ENCODE measurements around the gene GIGYF2.

GIGYF2 gene

DNA sequence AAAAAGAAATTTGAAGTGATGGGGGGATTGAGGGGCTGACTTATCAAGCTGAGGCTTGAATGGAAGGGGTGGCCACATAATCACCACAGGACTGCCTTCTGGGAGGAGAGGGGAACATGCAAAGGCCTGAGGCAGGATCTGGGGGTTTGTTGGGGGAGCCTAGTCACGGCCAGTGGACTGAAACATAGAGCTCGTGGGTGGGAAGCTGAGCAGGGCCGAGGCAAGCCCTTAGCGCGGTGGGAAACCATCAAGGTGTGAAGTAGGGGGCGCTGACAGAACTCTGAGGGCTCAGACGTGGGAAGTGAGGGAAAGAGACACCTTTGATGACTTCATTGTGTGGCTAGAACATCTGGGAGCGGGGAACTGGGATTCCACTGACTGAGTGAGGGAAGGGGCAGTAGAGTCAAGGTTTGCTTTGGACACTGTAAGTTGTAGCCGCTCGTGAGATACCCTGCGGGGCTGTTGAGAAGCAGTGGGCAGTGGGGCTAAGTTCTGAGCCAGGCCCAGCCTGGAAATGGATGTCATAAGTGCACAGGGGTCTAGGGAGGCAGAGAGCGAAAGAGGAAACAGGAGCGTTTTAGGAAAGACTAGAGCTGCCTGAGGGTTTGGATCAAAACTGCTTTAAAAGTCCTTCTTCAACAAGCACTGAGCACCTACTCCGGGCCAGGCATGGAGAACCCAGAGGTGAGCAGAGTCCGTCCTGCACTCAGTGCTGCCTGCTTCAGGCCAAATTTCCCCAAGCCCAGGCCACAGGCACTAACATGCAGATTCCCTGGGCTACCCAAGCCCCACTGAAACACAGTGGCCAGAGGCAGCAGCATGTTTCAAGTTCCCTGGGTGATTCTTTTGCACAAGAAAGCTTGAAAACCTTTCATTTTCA, 172.2 kb downstream of the GIGYF2 start:
- Histone ChIP-seq H3K27ac (replicated peaks) (no peak overlapping the region), H3K27me3 (ENCODE audit: insufficient read depth, poor library complexity, severe bottlenecking) (no peaks in the 10 kb centered on the region), H3K4me3 (replicated peaks; ENCODE audit: insufficient read depth, low read length) (no peak overlapping the region)
- TF ChIP-seq POLR2AphosphoS5 (IDR thresholded peaks at IDR 0.05; ENCODE audit: low read depth) (no peak), SPI1 (IDR thresholded peaks at IDR 0.05; ENCODE audit: borderline replicate concordance, low read depth) (no peak), GABPA (IDR thresholded peaks at IDR 0.05; ENCODE audit: low read depth) (no peak)
- TF ChIP-seq, protein P1, sequence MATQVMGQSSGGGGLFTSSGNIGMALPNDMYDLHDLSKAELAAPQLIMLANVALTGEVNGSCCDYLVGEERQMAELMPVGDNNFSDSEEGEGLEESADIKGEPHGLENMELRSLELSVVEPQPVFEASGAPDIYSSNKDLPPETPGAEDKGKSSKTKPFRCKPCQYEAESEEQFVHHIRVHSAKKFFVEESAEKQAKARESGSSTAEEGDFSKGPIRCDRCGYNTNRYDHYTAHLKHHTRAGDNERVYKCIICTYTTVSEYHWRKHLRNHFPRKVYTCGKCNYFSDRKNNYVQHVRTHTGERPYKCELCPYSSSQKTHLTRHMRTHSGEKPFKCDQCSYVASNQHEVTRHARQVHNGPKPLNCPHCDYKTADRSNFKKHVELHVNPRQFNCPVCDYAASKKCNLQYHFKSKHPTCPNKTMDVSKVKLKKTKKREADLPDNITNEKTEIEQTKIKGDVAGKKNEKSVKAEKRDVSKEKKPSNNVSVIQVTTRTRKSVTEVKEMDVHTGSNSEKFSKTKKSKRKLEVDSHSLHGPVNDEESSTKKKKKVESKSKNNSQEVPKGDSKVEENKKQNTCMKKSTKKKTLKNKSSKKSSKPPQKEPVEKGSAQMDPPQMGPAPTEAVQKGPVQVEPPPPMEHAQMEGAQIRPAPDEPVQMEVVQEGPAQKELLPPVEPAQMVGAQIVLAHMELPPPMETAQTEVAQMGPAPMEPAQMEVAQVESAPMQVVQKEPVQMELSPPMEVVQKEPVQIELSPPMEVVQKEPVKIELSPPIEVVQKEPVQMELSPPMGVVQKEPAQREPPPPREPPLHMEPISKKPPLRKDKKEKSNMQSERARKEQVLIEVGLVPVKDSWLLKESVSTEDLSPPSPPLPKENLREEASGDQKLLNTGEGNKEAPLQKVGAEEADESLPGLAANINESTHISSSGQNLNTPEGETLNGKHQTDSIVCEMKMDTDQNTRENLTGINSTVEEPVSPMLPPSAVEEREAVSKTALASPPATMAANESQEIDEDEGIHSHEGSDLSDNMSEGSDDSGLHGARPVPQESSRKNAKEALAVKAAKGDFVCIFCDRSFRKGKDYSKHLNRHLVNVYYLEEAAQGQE (IDR thresholded peaks at IDR 0.05; ENCODE audit: insufficient replicate concordance, low read depth), result no peak
- TF ChIP-seq, protein P2, sequence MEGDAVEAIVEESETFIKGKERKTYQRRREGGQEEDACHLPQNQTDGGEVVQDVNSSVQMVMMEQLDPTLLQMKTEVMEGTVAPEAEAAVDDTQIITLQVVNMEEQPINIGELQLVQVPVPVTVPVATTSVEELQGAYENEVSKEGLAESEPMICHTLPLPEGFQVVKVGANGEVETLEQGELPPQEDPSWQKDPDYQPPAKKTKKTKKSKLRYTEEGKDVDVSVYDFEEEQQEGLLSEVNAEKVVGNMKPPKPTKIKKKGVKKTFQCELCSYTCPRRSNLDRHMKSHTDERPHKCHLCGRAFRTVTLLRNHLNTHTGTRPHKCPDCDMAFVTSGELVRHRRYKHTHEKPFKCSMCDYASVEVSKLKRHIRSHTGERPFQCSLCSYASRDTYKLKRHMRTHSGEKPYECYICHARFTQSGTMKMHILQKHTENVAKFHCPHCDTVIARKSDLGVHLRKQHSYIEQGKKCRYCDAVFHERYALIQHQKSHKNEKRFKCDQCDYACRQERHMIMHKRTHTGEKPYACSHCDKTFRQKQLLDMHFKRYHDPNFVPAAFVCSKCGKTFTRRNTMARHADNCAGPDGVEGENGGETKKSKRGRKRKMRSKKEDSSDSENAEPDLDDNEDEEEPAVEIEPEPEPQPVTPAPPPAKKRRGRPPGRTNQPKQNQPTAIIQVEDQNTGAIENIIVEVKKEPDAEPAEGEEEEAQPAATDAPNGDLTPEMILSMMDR (IDR thresholded peaks at IDR 0.05; ENCODE audit: insufficient read depth, low read length), result no peak
- no peak for DNase-seq (ENCODE audit: low read depth in 1 of 2, low spot score in 1 of 2)

DNA sequence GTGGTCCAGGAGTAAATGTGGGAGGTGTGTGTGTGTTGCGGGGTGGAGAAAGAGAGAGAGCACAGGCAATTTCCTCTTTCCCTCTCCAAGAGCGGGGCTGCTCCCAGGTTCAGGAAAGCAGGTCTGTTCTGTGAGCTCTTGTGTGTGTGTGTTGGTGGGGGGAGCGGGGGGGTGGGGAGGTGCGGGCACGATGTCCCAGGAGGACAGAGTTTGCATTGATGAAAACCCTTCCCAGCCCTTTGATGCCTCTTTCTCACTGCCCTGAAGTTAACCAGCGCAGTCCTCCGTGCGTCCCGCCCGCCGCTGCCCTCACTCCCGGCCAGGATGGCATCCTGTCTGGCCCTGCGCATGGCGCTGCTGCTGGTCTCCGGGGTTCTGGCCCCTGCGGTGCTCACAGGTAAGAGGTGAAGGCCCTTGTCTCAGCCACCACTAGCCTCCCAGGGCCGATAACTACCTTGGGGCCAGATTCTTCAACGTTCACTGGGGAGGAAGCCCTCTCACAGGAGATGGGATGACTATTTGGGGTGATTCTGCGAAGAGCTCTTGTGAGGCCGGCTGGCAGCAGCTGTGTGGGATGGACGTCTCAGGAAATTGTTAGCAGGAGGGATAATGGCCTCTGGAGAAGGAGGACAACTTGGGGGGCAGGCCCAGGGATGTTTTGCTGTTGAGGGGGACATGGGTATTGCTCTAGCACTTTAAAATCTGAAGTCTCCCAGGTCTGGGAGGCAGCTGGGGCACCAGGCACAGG, 173.1 kb downstream of the GIGYF2 start, which contains the start of gene SNORC:
Gene SNORC (plus strand): TSS at position 247 of the 748 bp plus-strand sequence. CDS start 78 bp downstream, at position 325.
- no peaks in the 10 kb centered on the region for H3K27me3 ChIP-seq (ENCODE audit: insufficient read depth, poor library complexity, severe bottlenecking)
- H3K27ac ChIP-seq (replicated peaks), result no peak within 1 kb of the TSS
- no peak for TF ChIP-seq GABPA (IDR thresholded peaks at IDR 0.05; ENCODE audit: low read depth)
- TF ChIP-seq, protein P1 (IDR thresholded peaks at IDR 0.05; ENCODE audit: insufficient replicate concordance, low read depth), result no peak
- no peak for TF ChIP-seq SPI1 (IDR thresholded peaks at IDR 0.05; ENCODE audit: borderline replicate concordance, low read depth)
- TF ChIP-seq, protein P2 (IDR thresholded peaks at IDR 0.05; ENCODE audit: insufficient read depth, low read length), result no peak
- TF ChIP-seq POLR2AphosphoS5 (IDR thresholded peaks at IDR 0.05; ENCODE audit: low read depth), result no peak
- no peak for DNase-seq (ENCODE audit: low read depth in 1 of 2, low spot score in 1 of 2)
- no peak within 1 kb of the TSS for H3K4me3 ChIP-seq (replicated peaks; ENCODE audit: insufficient read depth, low read length)

DNA sequence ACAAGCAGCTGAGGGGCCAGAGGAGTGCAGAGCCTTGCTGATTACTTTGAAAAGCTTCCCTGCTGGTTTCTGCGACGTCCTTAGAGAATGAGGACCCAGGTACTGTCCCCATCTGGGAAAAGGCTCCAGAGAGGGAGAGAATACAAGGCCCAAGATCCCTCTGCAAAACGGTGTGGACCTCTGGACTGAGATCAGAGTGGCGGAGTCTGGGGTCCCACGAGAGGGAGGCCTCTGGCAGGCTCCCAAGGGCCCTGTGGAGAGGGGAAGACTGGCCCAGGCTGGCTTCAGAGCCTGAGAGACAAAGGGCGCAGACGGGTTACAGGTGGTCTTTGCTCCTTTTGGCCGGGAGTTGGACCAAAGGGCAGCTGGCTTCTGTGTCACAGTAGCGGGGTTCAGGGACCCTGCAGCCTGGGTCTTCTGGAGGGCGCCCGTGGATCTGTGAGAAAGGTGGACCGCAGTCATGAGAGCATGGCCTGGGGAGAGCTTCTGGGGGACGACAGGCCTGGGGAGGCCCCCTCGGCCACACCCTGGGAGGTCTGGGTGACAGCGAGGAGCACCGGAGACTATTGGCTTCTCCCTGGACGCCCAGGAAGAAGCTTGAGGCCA, 173.7 kb downstream of the GIGYF2 start:
- TF ChIP-seq POLR2AphosphoS5 (IDR thresholded peaks at IDR 0.05; ENCODE audit: low read depth), result no peak
- TF ChIP-seq, protein P1 (IDR thresholded peaks at IDR 0.05; ENCODE audit: insufficient replicate concordance, low read depth), result no peak
- DNase-seq (ENCODE audit: low read depth in 1 of 2, low spot score in 1 of 2), result no peak
- no peak overlapping the region for H3K4me3 ChIP-seq (replicated peaks; ENCODE audit: insufficient read depth, low read length)
- H3K27me3 ChIP-seq (ENCODE audit: insufficient read depth, poor library complexity, severe bottlenecking), result no peaks in the 10 kb centered on the region
- no peak overlapping the region for H3K27ac ChIP-seq (replicated peaks)
